Measurements from ENCODE around the gene PLA2G4E.

DNA sequence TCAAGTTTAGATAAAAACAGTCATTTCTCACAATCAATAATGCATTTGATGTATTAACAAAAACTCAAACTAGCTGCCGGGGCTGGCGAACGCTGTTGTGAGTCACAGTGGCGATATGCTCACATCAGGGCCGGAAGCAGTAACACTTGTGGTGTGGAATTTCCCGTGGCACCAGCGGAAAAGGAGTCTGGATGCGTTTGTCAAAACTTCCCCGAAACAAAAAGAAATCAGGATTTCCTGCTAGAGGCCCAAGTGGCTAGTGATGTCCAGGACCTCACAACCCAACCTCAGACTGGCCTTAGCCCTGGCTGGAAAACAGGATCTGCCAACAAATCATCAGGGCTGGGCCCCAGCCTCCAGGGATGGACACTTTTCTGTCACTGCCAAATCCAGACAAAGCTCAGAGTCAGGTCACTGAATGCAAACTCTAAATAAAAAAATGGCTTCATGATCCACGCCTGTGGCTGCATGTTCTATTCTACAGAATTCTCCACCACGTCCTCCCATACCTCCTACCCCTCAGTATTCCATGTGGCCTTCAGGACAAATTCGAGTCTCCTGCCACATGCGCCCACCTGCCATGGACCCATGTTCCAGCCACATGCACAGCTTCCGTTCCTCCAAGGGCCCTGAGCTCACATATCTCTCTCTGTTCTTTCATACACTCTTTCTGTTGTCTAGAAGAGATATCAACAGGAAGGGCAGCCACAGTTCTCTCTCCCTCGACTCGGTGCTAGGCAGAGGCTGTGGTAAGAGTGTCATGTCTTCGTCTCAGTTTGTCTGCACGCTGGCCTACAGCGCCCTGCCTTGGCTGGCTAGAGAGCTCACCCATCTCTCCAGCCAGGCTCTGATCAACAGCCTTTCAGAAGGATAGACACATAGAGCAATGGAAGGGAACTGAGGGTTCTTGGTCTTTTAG, 83.9 kb downstream of the PLA2G4E start:
- TF ChIP-seq, protein P1, sequence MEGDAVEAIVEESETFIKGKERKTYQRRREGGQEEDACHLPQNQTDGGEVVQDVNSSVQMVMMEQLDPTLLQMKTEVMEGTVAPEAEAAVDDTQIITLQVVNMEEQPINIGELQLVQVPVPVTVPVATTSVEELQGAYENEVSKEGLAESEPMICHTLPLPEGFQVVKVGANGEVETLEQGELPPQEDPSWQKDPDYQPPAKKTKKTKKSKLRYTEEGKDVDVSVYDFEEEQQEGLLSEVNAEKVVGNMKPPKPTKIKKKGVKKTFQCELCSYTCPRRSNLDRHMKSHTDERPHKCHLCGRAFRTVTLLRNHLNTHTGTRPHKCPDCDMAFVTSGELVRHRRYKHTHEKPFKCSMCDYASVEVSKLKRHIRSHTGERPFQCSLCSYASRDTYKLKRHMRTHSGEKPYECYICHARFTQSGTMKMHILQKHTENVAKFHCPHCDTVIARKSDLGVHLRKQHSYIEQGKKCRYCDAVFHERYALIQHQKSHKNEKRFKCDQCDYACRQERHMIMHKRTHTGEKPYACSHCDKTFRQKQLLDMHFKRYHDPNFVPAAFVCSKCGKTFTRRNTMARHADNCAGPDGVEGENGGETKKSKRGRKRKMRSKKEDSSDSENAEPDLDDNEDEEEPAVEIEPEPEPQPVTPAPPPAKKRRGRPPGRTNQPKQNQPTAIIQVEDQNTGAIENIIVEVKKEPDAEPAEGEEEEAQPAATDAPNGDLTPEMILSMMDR (IDR thresholded peaks at IDR 0.05 in 2 of 3, conservative IDR thresholded peaks at IDR 0.05 in 1 of 3; ENCODE audit: borderline replicate concordance in 1 of 3, insufficient read depth in 1 of 3, low read depth in 2 of 3, low read length in 2 of 3): no peak
- TF ChIP-seq POLR2A (IDR thresholded peaks at IDR 0.05; ENCODE audit: borderline replicate concordance, extremely low read depth, insufficient read depth, insufficient read length) (no peak), FOSL1 (IDR thresholded peaks at IDR 0.05; ENCODE audit: low read depth) (no peak), POLR2AphosphoS5 (IDR thresholded peaks at IDR 0.05; ENCODE audit: low read depth, low read length) (no peak), SP1 (IDR thresholded peaks at IDR 0.05; ENCODE audit: low read depth) (no peak), EZH2phosphoT487 (IDR thresholded peaks at IDR 0.05; ENCODE audit: borderline replicate concordance) (no peak), SIN3A (IDR thresholded peaks at IDR 0.05; ENCODE audit: low read depth) (no peak), EZH2 (IDR thresholded peaks at IDR 0.05) (no peak), ZNF274 (IDR thresholded peaks at IDR 0.05; ENCODE audit: low read depth, low read length) (no peak)
- TF ChIP-seq, protein P2, sequence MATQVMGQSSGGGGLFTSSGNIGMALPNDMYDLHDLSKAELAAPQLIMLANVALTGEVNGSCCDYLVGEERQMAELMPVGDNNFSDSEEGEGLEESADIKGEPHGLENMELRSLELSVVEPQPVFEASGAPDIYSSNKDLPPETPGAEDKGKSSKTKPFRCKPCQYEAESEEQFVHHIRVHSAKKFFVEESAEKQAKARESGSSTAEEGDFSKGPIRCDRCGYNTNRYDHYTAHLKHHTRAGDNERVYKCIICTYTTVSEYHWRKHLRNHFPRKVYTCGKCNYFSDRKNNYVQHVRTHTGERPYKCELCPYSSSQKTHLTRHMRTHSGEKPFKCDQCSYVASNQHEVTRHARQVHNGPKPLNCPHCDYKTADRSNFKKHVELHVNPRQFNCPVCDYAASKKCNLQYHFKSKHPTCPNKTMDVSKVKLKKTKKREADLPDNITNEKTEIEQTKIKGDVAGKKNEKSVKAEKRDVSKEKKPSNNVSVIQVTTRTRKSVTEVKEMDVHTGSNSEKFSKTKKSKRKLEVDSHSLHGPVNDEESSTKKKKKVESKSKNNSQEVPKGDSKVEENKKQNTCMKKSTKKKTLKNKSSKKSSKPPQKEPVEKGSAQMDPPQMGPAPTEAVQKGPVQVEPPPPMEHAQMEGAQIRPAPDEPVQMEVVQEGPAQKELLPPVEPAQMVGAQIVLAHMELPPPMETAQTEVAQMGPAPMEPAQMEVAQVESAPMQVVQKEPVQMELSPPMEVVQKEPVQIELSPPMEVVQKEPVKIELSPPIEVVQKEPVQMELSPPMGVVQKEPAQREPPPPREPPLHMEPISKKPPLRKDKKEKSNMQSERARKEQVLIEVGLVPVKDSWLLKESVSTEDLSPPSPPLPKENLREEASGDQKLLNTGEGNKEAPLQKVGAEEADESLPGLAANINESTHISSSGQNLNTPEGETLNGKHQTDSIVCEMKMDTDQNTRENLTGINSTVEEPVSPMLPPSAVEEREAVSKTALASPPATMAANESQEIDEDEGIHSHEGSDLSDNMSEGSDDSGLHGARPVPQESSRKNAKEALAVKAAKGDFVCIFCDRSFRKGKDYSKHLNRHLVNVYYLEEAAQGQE (IDR thresholded peaks at IDR 0.05; ENCODE audit: low read depth): no peak
- TF ChIP-seq, protein P3, sequence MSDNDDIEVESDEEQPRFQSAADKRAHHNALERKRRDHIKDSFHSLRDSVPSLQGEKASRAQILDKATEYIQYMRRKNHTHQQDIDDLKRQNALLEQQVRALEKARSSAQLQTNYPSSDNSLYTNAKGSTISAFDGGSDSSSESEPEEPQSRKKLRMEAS (IDR thresholded peaks at IDR 0.05): no peak

Data from HCT116 (cell line).